GM18498 (cell line): ENCODE results near the gene PAQR6.
"Not testable (repeated sequence)": the region's sequence is repeated elsewhere in the genome, so short reads cannot be mapped to it uniquely, and the experiment has no call there.

Experiments
- ATAC-seq: cut with Tn5 transposase; IDR thresholded peaks from one replicate; pipeline ENCODE4 v1.9.1; 2021; ENCODE audit warnings: mild to moderate bottlenecking, moderate library complexity; ENCODE audit not compliant: unreplicated experiment

Gene PAQR6

GRCh38 chr1:156232201-156232894 lies 15.5 kb downstream of the PAQR6 start:
- ATAC-seq, result no peak

- no peak for ATAC-seq
Measured at GRCh38 chr1:156230473-156230837, 17.4 kb downstream of the PAQR6 start.

- no peak for ATAC-seq
Measured at GRCh38 chr1:156229809-156230472, 17.9 kb downstream of the PAQR6 start.

- ATAC-seq, result no peak
Measured at GRCh38 chr1:156228501-156228900, 19.4 kb downstream of the PAQR6 start.

GRCh38 chr1:156226782-156227181 lies 21.1 kb downstream of the PAQR6 start:
- no peak for ATAC-seq

GRCh38 chr1:156226116-156226538 lies 21.7 kb downstream of the PAQR6 start:
- ATAC-seq, result peak; percentile 71

- ATAC-seq, result peak; percentile 11
Measured at GRCh38 chr1:156225677-156226014, 22.2 kb downstream of the PAQR6 start.

GRCh38 chr1:156221986-156222692 lies 25.7 kb downstream of the PAQR6 start:
- no peak for ATAC-seq

GRCh38 chr1:156220226-156220625 lies 27.6 kb downstream of the PAQR6 start:
- ATAC-seq, result no peak

GRCh38 chr1:156217871-156218270 lies 30.0 kb downstream of the PAQR6 start:
- no peak for ATAC-seq

GRCh38 chr1:156216361-156217086 lies 31.3 kb downstream of the PAQR6 start:
- ATAC-seq, result not testable (repeated sequence)

- no peak for ATAC-seq
Measured at GRCh38 chr1:156214024-156214748, 33.7 kb downstream of the PAQR6 start.

GRCh38 chr1:156213644-156213966 lies 34.3 kb downstream of the PAQR6 start:
- ATAC-seq, result no peak

GRCh38 chr1:156212833-156213643 lies 34.8 kb downstream of the PAQR6 start, which contains the start of gene PMF1:
Gene PMF1 (plus strand): TSS chr1:156213007. CDS start chr1:156213016, 9 bp downstream.
- ATAC-seq, result peak; percentile 89

GRCh38 chr1:156212130-156212529 lies 35.7 kb downstream of the PAQR6 start:
- no peak for ATAC-seq

GRCh38 chr1:156211243-156211642 lies 36.6 kb downstream of the PAQR6 start:
- no peak for ATAC-seq

- ATAC-seq, result no peak
Measured at GRCh38 chr1:156204686-156205085, 43.2 kb downstream of the PAQR6 start.

GRCh38 chr1:156203331-156203730 lies 44.5 kb downstream of the PAQR6 start:
- no peak for ATAC-seq

- no peak for ATAC-seq
Measured at GRCh38 chr1:156200044-156200443, 47.8 kb downstream of the PAQR6 start.

- ATAC-seq, result no peak
Measured at GRCh38 chr1:156198831-156199349, 49.0 kb downstream of the PAQR6 start.
